ENCODE measurements around the gene NOL6.
A peak's percentile ranks its signal among the peaks of the same experiment; 100 is the strongest.

Gene NOL6

DNA sequence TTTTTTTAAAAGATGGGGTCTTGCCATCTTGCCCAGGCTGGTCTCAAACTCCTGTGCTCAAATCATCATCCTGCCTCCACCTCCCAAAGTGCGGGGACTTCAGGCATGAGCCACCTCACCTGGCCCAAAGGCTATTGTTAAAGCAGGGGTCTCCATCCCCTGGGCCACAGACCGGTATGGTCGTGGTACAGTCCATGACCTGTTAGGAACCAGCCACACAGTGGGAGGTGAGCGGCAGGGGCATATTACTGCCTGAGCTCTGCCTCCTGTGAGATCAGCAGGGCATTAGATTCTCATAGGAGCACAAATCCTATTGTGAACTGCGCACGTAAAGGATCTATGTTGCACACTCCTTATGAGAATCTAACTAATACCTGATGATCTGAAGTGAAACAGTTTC is 7.3 kb upstream of the NOL6 start:
- Histone ChIP-seq H3K4me3 (ENCODE audit: severe bottlenecking) (no peak overlapping the region), H3K4me1 (ENCODE audit: insufficient read depth, poor library complexity, severe bottlenecking) (no peaks in the 10 kb centered on the region), H3K36me3 (ENCODE audit: low read depth) (no peaks in the 10 kb centered on the region), H3K27me3 (ENCODE audit: insufficient read depth, poor library complexity, severe bottlenecking) (no peaks in the 10 kb centered on the region), H3K27ac (ENCODE audit: poor library complexity, severe bottlenecking) (no peak overlapping the region), H3K9me3 (ENCODE audit: severe bottlenecking) (no peaks in the 10 kb centered on the region)
- DNase-seq (ENCODE audit: low spot score) (no peak), ATAC-seq (ENCODE audit: low read depth) (no peak)
- TF ChIP-seq CTCF (IDR thresholded peaks at IDR 0.05; ENCODE audit: poor library complexity, severe bottlenecking) = no peak

- ATAC-seq (ENCODE audit: low read depth) (no peak), DNase-seq (ENCODE audit: low spot score) (no peak)
- no peaks in the 10 kb centered on the region for H3K4me1 ChIP-seq (ENCODE audit: insufficient read depth, poor library complexity, severe bottlenecking)
- no peak for TF ChIP-seq CTCF (IDR thresholded peaks at IDR 0.05; ENCODE audit: poor library complexity, severe bottlenecking)
- no peaks in the 10 kb centered on the region for H3K27me3 ChIP-seq (ENCODE audit: insufficient read depth, poor library complexity, severe bottlenecking)
- H3K4me3 ChIP-seq (ENCODE audit: severe bottlenecking) = no peak overlapping the region
- no peaks in the 10 kb centered on the region for H3K36me3 ChIP-seq (ENCODE audit: low read depth)
- H3K9me3 ChIP-seq (ENCODE audit: severe bottlenecking) = no peaks in the 10 kb centered on the region
- H3K27ac ChIP-seq (ENCODE audit: poor library complexity, severe bottlenecking) = no peak overlapping the region
These were observed 6.4 kb upstream of the NOL6 start for GRCh38 chr9:33480106-33480505.

DNA sequence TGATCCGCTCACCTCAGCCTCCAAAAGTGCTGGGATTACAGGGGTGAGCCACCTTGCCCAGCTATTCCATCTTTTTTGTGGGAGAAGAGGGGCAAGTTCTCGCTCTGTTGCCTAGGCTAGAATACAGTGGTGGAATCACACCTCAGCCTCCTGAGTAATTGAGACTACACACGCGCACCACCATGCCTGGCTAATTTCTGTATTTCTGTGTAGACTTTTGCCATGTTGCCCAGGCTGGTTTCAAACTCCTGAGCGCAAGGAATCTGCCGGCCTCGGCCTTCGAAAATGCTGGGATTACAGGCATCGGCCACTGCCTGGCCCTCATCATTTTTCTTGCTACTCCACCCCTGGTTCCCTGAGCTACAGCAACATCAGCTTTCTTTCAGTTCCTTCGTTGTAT is 2.8 kb upstream of the NOL6 start:
- H3K4me1 ChIP-seq (ENCODE audit: insufficient read depth, poor library complexity, severe bottlenecking) = peaks cover 8% of the 10 kb centered on the region
- H3K9me3 ChIP-seq (ENCODE audit: severe bottlenecking) = no peaks in the 10 kb centered on the region
- H3K27me3 ChIP-seq (ENCODE audit: insufficient read depth, poor library complexity, severe bottlenecking) = no peaks in the 10 kb centered on the region
- no peak for TF ChIP-seq CTCF (IDR thresholded peaks at IDR 0.05; ENCODE audit: poor library complexity, severe bottlenecking)
- DNase-seq (ENCODE audit: low spot score) = no peak
- no peak overlapping the region for H3K27ac ChIP-seq (ENCODE audit: poor library complexity, severe bottlenecking)
- H3K4me3 ChIP-seq (ENCODE audit: severe bottlenecking) = no peak overlapping the region
- no peak for ATAC-seq (ENCODE audit: low read depth)
- H3K36me3 ChIP-seq (ENCODE audit: low read depth) = peaks cover 10% of the 10 kb centered on the region

- Histone ChIP-seq H3K27me3 (ENCODE audit: insufficient read depth, poor library complexity, severe bottlenecking) (no peaks in the 10 kb centered on the region), H3K4me3 (ENCODE audit: severe bottlenecking) (no peak overlapping the region), H3K36me3 (ENCODE audit: low read depth) (peaks cover 22% of the 10 kb centered on the region), H3K27ac (ENCODE audit: poor library complexity, severe bottlenecking) (no peak overlapping the region), H3K9me3 (ENCODE audit: severe bottlenecking) (no peaks in the 10 kb centered on the region), H3K4me1 (ENCODE audit: insufficient read depth, poor library complexity, severe bottlenecking) (peaks cover 9% of the 10 kb centered on the region)
- TF ChIP-seq CTCF (IDR thresholded peaks at IDR 0.05; ENCODE audit: poor library complexity, severe bottlenecking) = no peak
- ATAC-seq (ENCODE audit: low read depth) (no peak), DNase-seq (ENCODE audit: low spot score) (no peak)
These were observed 1.6 kb upstream of the NOL6 start for GRCh38 chr9:33475357-33475756.

- peaks cover 45% of the 10 kb centered on the region for H3K36me3 ChIP-seq (ENCODE audit: low read depth)
- H3K9me3 ChIP-seq (ENCODE audit: severe bottlenecking) = no peaks in the 10 kb centered on the region
- DNase-seq (ENCODE audit: low spot score) (no peak), ATAC-seq (ENCODE audit: low read depth) (no peak)
- H3K4me3 ChIP-seq (ENCODE audit: severe bottlenecking) = peak overlapping the region; percentile 88
- TF ChIP-seq CTCF (IDR thresholded peaks at IDR 0.05; ENCODE audit: poor library complexity, severe bottlenecking) = no peak
- H3K27ac ChIP-seq (ENCODE audit: poor library complexity, severe bottlenecking) = peak overlapping the region; percentile 48
- peaks cover 9% of the 10 kb centered on the region for H3K4me1 ChIP-seq (ENCODE audit: insufficient read depth, poor library complexity, severe bottlenecking)
- no peaks in the 10 kb centered on the region for H3K27me3 ChIP-seq (ENCODE audit: insufficient read depth, poor library complexity, severe bottlenecking)
These were observed 676 bp downstream of the NOL6 start for GRCh38 chr9:33472881-33473615.
